NCI-H187 (cell line): Measurements from ENCODE around the gene HECTD3.
A peak's percentile ranks its signal among the peaks of the same experiment; 100 is the strongest.

ENCODE experiments used
- DNase-seq, 2 experiments: peaks; one replicate each; lab custom pipeline; 2025; lab: John Stamatoyannopoulos, UW

HECTD3 gene

DNA sequence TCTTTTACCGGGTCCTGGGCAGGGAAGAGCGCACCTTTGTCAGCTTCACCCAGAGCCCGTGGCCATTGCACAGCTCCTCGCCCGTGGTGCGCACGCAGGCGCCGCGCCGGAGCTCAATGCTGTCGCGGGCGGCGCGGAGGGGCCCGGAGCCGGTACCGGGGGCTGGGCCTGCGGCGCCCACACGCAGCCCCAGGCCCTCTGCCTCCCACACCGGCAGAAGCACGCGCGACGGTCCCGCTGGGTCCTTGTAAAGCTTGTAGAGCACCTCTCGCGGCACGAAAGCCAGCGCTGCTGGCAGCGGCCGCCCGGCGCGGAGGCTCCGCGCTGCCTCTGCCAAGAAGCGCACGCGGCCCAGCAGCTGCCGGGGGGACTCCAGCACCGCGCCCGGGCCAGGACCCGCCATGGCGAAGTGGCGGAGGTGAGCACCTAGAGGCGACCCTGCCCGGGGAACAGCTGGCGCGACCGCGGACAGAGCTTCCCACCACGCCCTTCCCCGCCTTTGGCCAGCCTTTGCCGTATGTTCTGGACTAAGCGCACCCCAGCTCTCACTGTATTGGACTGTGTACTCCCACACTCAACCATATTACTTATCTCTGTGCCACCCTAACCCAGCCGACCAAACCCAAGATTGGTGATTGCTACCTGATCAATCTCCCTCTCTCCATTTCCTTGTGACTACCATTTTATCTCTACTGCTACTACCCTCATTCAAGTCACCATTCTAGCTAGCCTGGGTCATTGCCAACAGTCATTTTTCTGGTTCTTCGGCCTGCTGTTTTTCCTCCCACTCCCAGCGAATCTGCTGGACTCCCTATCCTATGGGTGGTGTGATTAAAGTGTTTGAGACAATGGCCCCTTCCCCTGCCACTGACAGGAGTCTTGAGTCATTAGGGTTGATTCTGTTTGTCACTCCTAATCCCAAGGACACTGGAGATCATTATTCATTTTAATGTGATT is at the start of gene HECTD3:
TSS of gene HECTD3 (minus strand) at position 470 of the 957 bp plus-strand sequence. CDS start at position 403, 67 bp downstream.
- peak; percentile 46 to 69 for DNase-seq

DNA sequence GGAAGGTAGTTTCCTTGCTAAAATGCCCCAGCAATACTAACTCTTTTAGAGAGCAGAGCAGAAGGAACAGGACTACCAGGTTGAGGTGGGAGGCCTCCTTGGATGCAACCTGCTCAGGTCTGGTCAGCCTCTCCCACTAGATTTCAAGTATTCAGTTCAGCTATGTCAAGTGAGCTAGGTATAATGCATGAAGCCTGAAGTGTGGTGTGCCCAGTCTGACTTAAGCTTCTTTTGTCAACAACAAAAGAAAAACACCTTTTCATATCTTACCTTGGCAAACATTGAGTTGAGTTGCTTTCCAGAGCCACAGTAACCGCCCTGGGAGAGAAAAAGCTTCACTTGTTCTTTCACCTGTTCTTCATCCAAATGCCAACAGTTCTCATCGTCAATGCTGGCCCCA is 48.7 kb upstream of the HECTD3 start:
- DNase-seq = no peak

DNA sequence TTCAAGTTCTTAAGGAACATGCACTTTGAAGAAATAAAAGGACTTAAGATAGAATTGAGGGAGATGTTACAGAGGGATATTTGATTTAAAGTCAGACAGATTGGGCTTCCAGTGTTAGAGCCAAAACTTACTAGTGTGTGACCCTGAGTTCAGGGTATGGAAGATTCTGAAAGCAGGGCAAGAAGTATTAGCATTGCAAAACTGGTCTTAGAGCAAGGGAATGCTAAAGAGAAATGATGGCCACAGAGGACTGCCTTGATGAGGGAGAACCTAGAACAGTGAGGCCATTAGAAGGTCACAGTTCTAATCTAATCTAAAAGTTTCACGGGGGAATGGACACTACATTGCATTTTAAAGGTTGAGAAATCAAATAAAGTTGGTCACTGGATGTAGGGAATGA is 46.4 kb upstream of the HECTD3 start:
- DNase-seq = no peak

DNA sequence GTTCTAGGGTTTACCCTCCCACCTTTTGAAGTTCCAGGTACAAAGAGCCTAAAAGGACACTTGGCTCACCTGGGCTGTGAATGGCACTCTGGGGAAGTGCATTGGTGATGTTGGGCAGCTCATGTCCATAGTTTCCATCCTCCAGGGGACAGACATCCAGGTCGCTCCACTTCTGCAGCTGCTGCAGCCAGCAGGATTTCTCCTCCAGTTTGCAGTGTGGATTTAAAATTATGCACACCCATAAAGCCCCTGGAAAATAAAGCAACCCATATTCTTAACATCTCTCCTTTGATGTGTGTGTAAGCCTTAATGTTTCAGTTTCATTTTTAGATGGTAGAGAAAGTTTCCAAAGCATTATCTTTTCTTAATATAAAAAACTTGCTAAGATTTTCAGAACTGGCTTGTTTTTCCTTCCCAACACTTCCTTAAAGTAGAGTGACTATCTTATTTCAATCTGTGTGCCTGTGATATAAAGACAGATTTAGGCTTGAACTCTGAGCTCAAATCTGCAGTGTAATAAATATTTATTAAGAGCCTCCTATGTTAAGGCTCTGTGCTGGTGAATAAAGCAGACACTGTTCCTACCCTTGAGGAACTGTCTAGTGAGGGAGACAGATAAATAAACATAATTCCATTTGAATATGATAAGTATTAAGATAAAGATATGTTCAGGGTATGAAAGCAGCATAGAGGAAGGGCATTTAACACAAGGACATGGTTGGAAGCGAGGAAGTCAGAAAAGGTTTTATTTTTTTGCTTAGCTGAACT is 40.1 kb upstream of the HECTD3 start:
- DNase-seq = no peak

DNA sequence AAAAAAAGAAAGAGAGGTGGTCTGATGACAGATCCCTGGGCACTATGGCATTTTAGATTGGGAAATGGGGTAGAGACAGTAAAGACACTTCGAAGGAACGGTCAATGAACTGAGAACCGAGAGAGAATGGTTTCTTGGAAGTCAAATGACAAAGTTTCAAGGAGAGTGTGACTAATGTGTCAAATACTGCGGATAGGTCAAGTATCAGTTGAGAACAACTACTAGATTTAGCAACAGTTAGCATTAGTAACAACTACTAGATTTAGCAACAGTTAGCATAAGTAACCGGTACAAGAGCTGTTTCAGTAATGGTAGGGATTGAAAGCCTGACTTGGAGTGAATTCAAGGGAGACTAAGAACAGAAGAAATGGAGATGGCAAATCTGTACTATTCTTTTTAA is 35.9 kb upstream of the HECTD3 start:
- DNase-seq = no peak

DNA sequence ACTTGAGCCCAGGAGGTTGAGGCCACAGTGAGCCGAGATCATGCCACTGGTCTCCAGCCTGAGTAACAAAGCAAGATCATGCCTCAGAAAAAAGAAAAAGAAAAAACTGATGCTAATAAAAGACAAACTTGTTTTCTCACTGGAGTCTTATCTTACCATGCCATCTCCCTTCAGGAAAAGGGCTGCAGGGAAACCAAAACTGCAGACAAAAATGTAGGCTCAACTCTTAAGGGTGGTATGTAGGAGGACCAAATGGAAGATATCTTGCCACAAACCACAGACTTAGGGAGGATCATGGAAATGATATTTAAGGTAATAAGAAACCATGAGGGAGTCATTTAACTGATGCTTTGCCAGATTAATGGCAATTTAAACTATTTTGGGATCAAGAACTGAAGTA is 33.8 kb upstream of the HECTD3 start:
- no peak for DNase-seq

DNA sequence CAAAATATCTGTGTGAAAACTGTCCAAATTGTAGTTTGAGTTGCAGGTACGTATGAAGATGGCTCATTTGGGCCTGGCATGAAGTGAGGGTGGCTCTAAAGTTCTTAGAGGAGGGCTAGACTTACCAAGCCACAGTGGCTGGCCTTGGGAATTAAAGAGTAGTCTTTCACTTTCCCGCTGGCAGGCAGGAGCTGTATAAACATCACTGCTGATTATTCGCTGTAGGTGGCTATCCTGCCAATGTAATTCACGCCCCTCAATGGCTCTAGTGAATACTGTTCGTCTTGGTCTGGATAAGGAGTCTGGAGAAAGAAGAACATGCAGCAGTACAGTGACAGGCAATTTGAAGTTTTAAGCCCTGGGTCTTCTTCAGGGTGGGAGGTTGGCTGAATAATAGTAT is 32.0 kb upstream of the HECTD3 start:
- DNase-seq = no peak

DNA sequence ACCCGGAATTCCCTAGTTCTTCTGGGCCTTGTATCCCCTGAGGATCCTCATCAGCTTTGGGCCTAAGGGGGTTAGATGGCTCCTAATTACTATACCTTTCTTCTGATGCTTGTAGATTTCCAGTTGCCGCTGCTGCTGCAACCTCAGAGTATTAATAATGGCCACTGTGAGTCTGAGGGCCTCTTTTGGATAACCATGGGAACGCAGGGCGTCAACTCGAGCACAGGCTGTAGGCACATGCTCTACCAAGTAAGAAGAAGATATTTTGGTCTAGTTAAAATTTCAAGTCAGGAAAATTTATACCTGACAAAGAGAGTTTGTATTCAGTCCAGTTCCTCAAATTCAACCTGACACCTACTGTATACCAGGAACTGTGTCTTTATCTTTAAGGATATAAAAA is 29.2 kb upstream of the HECTD3 start:
- DNase-seq = no peak

DNA sequence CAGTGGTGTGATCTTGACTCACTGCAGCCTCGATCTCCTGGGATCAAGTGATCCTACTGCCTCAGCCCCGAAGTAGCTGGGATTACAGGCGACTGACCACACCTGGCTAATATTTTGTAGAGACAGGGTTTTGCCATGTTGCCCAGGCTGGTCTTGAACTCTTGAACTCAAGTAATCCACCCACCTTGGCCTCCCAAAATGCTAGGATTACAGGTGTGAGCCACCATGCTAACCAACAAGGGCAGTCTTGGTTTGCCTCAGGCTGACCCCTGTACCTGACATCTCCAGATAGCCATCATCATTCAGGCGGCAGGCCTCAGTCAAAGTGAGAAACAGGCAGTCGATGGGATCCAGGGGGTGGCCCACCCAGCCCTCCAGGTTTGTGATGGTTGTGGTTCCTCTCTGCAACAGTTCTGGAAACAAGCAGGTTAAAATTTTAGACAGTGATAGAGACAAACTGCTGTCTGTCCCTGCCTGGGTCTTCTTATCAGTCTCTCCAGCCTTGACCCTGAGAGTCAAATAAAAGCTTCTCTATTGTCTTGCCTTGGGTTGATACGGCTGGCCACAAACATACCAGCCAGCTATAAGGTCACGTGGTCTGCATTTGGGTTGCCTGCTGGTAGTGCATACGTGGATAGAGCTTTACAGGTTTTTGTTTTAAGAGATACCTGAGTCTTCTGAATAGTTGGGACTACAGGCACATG is 27.7 kb upstream of the HECTD3 start:
- DNase-seq = no peak

DNA sequence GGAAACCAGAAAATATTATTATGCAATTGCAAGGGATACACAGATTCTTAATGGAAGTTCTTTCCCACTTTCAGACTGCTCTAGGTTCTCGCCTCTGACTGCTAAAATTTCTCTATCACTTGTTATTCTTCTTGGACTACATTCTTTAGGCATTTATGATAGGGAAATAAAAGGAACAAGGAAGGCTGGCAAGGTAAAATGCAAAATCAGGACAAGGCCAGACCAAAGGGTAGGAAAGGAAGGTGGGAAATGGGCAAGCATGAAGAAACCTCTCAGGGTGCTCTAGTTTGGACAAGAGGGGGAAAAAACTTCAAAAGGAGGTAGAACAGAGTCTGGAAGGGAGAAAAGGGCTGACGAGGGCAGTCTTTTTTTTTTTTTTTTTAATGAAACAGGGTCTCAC is 27.1 kb upstream of the HECTD3 start:
- no peak for DNase-seq

DNA sequence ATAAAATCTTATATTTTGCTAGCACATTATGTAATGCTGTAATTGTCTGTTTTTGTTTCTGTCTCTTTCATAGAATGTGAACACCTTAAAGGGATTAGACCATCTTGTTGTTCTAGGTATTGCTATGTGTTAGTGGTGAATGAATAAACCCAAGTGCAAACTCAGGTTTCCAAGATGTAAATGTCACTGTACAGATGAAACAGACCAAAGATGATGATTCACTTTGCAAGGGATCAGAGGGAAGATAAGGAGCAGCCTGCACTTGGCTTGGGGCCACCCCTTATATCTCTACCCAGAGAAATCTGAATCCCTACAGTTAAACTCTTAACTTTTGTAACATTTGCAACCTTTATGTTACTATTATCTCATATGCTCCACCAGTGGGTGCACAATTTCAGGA is 26.3 kb upstream of the HECTD3 start:
- DNase-seq = no peak

DNA sequence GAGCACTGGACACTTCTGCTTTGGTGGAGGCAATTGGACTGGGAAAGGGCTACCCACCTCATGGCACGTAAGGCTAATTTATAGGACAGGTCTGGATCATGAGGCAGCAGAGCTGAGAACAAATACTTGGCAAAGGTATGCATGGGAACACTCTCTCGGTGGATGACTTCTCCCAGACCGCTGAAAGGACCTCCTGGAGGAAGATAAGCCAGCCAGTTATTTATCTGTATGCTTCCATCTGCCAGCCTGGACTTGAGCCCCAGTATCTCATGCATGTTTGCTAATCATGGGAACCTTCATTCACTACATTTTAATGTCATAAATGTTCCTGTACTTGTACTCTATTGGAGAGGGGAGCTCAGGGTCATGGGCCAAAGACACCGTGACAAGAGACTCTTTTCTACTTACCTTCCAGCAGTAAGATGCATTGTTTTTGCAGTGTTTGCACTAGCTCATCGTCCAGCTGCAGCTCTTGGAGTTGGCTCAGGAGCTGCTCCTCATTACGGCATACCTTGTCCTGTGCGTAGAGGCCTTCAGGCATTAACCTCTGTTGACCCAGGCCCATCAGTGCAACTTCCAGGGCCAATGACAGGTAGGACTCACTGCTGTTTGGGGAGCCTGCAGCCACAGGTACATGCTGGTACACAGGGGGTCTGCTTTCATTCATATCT is 24.6 kb upstream of the HECTD3 start:
- peak in 1 of 2 experiments; percentile 12 for DNase-seq

DNA sequence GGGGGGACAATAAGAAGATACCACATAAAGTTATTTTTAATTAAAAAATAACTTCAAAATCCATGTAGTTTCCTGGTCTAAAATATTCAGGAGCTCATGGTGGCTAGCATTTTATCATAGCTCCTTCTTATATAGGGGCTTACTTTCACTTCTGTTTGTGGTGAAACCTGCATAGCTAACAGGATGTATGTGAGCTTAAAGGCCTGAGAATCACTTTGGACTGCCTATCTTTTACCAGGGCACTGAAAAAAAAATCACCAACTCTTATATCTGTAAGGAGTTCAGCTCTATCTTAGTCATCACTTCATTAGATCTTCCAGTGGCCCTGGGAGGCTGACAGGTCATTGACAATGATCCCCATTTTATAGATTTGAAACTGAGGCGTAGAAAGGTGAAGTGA is 22.2 kb upstream of the HECTD3 start:
- DNase-seq = no peak

DNA sequence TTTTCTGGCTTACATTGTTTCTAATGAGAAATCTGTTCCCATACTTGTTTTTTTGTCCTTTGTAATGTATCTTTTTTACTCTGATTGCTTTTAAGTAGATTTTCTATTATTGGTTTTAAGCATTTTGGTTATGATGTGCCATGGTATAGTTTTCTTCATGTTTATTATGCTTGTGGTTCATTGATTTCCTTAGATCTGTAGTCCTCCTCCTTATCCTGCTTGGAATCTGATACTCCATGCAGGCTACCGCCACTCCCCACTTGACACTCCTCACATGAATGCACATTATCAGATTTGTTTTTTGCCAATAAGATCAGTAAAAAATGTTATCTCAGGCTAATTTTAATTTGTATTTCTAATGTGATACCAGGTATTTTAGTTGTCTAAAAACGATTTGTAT is 21.7 kb upstream of the HECTD3 start:
- DNase-seq = no peak

DNA sequence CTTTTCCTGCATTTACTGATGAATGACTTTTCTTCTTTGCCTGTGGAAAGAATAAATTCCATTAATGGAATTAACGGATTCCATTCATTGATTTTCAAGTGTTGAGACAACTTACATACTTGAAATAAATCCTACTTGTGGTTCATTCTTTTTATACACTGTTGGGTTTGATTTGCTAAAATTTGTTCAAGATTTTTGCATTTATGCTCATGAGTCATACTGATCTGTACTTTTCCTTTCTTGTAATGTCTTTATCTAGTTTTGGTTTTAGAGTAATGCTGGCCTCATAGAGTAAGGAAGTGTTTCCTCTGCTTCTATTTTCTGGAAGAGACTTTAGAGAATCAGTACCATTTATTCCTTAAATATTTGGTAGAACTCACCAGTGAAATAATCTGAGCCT is 15.3 kb upstream of the HECTD3 start:
- no peak for DNase-seq

DNA sequence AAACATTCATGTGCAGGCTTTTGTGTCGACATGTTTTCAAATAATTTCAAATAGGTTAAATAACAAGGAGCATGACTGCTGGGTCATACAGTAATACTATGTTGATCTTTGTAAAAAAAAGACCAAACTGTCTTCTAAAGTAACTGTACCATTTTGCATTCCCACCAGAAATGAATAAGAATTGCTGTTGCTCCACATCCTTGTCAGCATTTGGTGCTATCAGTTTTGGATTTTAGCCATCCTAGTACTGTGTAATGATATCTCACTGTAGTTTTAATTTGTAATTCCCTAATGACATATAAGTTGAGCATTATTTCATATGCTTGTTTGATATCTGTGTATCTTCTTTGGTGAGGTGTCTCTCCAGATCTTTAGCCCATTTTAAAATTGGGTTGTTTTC is 12.5 kb upstream of the HECTD3 start:
- DNase-seq = no peak

DNA sequence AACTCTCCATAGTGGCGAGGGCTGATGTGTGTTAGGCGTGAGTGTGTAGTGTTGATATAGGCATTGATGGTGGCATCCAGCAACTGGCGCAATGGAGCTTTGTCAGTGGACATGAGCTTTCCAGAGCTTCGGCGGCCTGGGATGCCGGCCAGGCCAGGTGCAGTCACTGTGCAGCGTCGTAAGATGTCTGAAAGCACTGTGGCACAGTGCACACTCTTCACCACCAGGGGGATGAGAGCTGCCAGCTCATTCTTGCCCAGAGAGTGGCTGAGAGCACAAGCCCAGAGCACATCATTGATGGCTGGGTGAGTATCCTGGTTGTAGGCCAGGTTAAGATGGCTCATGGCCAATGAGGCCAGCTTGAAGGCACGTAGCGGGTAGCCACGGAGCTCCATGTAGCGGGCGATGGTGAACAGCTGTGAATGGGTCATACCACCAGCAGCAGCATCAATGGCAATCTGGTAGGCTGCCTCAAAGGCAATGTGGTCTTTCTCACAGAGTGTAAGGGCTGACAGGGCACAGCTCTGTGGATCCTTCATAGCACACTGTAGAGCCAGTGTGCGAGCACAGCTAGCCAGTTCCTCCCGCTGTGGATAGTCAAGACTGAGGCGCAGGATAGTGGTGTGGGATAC is 7.6 kb upstream of the HECTD3 start:
- peak; percentile 14 to 18 for DNase-seq

DNA sequence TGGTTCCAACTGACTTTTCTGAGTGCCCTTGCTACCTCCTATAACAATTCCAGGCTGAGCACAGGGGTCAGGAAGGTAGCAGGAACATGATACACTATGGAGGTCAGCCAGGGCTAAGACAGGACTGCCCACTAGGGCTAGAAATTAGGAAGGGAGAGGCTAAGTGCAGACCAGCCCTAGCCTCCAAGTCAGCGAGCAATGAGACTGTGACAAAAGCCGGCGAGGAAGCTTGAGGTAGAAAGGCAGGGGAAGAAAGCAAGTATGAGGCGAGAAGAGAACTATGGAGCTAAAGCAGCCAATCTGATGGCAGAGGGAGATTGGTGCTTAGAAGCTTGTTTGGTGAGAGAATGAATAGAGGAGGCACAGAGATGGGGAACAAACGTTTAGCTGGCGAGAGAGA is 5.6 kb upstream of the HECTD3 start:
- no peak for DNase-seq

DNA sequence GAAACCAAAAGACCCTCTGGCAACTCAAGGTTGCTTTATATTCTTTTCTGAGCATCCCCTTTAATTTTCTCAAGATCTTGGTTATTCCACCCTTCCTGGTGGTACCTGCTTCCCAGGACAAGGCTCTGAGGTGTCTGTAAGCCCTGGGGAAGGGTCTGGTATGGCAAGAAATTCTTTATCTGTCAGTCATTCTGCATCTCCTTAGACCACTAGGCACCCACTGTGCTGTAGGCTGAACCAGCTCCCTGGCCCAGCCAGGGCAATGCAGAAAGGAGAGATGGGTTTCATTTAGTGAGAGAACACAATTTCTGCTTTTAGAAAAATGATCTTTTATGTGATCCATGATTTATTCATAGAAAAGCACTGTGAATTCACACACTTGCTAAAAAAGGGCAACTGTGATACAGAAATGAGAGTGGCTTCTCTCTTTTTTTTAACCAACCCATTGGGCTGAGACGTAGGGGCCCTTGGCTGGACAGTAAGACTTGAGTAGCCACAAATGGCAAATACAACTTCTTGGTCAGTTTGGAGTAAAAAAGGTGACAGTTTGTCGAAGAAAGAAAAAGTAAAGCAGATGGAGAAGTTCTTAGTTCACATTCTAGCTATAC is 5.1 kb upstream of the HECTD3 start:
- no peak for DNase-seq

DNA sequence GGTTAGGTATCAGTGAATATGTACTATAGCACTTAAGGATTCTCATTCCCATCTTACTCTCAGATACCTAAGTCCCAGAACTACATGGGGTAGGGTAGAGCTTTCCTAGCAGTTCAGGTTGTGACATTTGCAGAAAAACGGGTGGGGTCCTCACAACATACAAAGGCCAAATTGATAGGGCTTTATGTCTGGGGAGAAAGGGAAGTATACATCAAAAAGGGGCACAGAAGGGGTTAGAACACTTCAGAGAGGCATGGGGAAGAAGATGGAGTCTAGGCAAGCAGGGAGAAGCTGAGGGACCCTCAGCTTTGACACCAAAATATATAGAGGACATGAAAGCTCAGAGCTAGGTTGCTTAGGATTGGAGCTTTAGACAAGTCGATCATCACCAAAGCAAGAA is 4.6 kb upstream of the HECTD3 start:
- DNase-seq = no peak
